ENCODE measurements around the gene STT3B.

STT3B gene

DNA sequence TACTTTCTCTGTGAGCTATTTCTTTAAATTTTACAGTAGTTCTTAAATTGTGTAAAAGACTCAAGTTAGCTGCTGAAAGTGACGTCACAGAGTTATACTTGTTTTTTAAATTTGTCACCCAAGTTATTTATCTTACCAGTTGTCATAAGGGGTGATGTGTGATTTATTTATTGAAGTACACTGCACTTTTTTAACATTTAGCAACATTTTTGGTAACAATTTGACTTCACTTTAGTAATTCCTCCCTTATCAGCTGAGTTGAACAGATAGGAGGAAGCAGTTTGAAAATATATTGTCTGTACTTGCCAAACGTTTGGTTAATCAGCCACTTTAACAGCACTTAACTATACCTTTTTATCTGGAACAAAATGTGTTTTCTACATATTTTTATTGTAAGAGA lies 3.8 kb downstream of the STT3B start:
- Histone ChIP-seq H3K27ac (ENCODE audit: extremely low read depth, low read depth, low read length) (no peak overlapping the region), H3K36me3 (ENCODE audit: control insufficient read depth in 2 of 2, insufficient read depth in 1 of 2, low read length in 2 of 2) (no peaks in the 10 kb centered on the region), H3K4me3 (ENCODE audit: low read depth, low read length) (no peak overlapping the region), H3K4me1 (ENCODE audit: control insufficient read depth, insufficient read depth, low read length) (no peaks in the 10 kb centered on the region), H3K9me3 (ENCODE audit: control insufficient read depth, insufficient read depth, low read depth, low read length) (no peaks in the 10 kb centered on the region)
- ChIA-PET POLR2A (no interaction called here), CTCF (interaction anchor here (0.7 to 1.3 kb wide), 2 partner anchors 13 to 828 kb away, joined by 3 read pairs; no protein-coding TSS in a partner anchor)
- TF ChIP-seq, protein P1, sequence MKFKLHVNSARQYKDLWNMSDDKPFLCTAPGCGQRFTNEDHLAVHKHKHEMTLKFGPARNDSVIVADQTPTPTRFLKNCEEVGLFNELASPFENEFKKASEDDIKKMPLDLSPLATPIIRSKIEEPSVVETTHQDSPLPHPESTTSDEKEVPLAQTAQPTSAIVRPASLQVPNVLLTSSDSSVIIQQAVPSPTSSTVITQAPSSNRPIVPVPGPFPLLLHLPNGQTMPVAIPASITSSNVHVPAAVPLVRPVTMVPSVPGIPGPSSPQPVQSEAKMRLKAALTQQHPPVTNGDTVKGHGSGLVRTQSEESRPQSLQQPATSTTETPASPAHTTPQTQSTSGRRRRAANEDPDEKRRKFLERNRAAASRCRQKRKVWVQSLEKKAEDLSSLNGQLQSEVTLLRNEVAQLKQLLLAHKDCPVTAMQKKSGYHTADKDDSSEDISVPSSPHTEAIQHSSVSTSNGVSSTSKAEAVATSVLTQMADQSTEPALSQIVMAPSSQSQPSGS (tag by site-specific recombination; IDR thresholded peaks at IDR 0.05; ENCODE audit: low read depth), result 0 out of 2 replicates have a peak, but pooled peaks have one; percentile 14
- TF ChIP-seq, protein P2, sequence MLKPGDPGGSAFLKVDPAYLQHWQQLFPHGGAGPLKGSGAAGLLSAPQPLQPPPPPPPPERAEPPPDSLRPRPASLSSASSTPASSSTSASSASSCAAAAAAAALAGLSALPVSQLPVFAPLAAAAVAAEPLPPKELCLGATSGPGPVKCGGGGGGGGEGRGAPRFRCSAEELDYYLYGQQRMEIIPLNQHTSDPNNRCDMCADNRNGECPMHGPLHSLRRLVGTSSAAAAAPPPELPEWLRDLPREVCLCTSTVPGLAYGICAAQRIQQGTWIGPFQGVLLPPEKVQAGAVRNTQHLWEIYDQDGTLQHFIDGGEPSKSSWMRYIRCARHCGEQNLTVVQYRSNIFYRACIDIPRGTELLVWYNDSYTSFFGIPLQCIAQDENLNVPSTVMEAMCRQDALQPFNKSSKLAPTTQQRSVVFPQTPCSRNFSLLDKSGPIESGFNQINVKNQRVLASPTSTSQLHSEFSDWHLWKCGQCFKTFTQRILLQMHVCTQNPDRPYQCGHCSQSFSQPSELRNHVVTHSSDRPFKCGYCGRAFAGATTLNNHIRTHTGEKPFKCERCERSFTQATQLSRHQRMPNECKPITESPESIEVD (tag by site-specific recombination; IDR thresholded peaks at IDR 0.05), result peak; percentile 48
- TF ChIP-seq ZNF350 (tag by site-specific recombination; IDR thresholded peaks at IDR 0.05) (no peak), ZNF629 (tag by site-specific recombination; IDR thresholded peaks at IDR 0.05) (0 out of 2 replicates have a peak, but pooled peaks have one; percentile 21)

DNA sequence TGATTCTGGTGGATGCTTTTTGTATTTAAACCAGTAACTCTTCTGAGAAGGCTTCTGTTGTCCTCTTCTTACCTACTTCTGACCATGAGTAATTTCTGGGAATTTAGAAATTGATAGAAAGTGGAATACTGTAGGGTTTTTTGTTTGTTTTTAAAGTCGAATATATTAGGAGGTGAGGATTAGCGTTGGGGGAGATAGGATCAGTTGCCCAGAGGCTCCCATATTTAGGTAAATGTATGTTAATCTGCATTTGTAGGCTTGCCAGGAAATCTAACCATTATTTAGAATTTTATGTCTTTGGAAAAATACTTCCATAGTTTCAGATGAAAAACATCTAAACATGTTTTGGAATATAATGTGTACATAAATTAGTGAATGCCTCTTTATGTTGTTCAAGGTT lies 6.1 kb downstream of the STT3B start:
- POLR2A ChIA-PET, result no interaction called here
- H3K9me3 ChIP-seq (ENCODE audit: control insufficient read depth, insufficient read depth, low read depth, low read length), result no peaks in the 10 kb centered on the region
- CTCF ChIA-PET, result no interaction called here
- H3K27ac ChIP-seq (ENCODE audit: extremely low read depth, low read depth, low read length), result no peak overlapping the region
- no peaks in the 10 kb centered on the region for H3K36me3 ChIP-seq (ENCODE audit: control insufficient read depth in 2 of 2, insufficient read depth in 1 of 2, low read length in 2 of 2)
- H3K4me1 ChIP-seq (ENCODE audit: control insufficient read depth, insufficient read depth, low read length), result no peaks in the 10 kb centered on the region
- H3K4me3 ChIP-seq (ENCODE audit: low read depth, low read length), result no peak overlapping the region
- TF ChIP-seq ZNF544 (tag by site-specific recombination; IDR thresholded peaks at IDR 0.05), result no peak

DNA sequence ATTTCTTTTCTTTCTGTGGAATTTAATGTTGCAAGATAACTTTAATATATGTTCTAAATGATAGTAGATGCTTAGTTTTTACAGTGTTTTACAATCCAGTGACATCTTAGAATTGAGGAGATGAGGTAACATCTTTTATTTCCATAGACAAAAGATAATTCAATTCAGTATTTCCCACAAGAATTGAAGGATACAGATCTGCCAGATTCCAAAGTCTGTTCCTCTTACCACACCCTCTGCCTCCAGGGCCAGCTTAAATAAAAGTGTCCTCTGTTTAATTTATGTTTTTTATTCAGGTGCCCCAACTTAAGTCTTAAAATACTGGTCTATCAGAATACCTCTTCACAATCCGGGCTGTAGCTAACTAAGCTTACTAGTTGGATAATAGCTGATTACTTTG lies 6.5 kb downstream of the STT3B start:
- Histone ChIP-seq H3K9me3 (ENCODE audit: control insufficient read depth, insufficient read depth, low read depth, low read length) (no peaks in the 10 kb centered on the region), H3K4me3 (ENCODE audit: low read depth, low read length) (no peak overlapping the region), H3K36me3 (ENCODE audit: control insufficient read depth in 2 of 2, insufficient read depth in 1 of 2, low read length in 2 of 2) (no peaks in the 10 kb centered on the region), H3K27ac (ENCODE audit: extremely low read depth, low read depth, low read length) (no peak overlapping the region), H3K4me1 (ENCODE audit: control insufficient read depth, insufficient read depth, low read length) (no peaks in the 10 kb centered on the region)
- ChIA-PET POLR2A (no interaction called here), CTCF (interaction anchor here (0.6 to 0.8 kb wide), 2 partner anchors 11 to 23 kb away, joined by 3 to 4 read pairs; no protein-coding TSS in a partner anchor)
- TF ChIP-seq ZBTB7A (tag by site-specific recombination; IDR thresholded peaks at IDR 0.05; ENCODE audit: low read depth) (no peak), ZNF768 (tag by site-specific recombination; IDR thresholded peaks at IDR 0.05) (no peak), ZNF623 (tag by site-specific recombination; IDR thresholded peaks at IDR 0.05) (no peak), ZNF202 (tag by site-specific recombination; IDR thresholded peaks at IDR 0.05; ENCODE audit: borderline replicate concordance) (no peak), ZNF37A (tag by site-specific recombination; IDR thresholded peaks at IDR 0.05) (no peak)

DNA sequence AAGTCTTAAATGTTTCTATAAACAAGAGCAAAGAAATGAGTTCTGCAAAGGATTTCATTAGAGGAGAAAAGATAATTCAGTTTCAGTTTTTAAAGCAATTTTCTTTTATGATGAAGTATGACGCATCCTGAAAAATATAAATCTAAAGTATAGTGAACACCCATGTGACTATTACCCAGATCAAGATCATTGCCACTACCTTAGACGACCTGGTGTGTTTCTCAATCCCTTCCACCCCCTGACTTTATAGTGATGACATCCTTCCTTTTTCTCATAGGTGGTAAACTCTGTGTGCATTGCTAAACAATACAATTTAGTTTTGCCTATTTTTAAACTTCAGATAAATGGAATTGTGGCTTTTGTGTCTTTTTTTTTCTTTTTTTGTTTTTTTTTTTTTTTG lies 8.4 kb downstream of the STT3B start:
- POLR2A ChIA-PET, result no interaction called here
- H3K4me3 ChIP-seq (ENCODE audit: low read depth, low read length), result no peak overlapping the region
- no peaks in the 10 kb centered on the region for H3K36me3 ChIP-seq (ENCODE audit: control insufficient read depth in 2 of 2, insufficient read depth in 1 of 2, low read length in 2 of 2)
- no peak overlapping the region for H3K27ac ChIP-seq (ENCODE audit: extremely low read depth, low read depth, low read length)
- CTCF ChIA-PET, result no interaction called here
- no peaks in the 10 kb centered on the region for H3K9me3 ChIP-seq (ENCODE audit: control insufficient read depth, insufficient read depth, low read depth, low read length)
- H3K4me1 ChIP-seq (ENCODE audit: control insufficient read depth, insufficient read depth, low read length), result peaks cover 7% of the 10 kb centered on the region
- TF ChIP-seq, protein P3, sequence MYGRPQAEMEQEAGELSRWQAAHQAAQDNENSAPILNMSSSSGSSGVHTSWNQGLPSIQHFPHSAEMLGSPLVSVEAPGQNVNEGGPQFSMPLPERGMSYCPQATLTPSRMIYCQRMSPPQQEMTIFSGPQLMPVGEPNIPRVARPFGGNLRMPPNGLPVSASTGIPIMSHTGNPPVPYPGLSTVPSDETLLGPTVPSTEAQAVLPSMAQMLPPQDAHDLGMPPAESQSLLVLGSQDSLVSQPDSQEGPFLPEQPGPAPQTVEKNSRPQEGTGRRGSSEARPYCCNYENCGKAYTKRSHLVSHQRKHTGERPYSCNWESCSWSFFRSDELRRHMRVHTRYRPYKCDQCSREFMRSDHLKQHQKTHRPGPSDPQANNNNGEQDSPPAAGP (tag by site-specific recombination; IDR thresholded peaks at IDR 0.05), result no peak
- TF ChIP-seq, protein P4, sequence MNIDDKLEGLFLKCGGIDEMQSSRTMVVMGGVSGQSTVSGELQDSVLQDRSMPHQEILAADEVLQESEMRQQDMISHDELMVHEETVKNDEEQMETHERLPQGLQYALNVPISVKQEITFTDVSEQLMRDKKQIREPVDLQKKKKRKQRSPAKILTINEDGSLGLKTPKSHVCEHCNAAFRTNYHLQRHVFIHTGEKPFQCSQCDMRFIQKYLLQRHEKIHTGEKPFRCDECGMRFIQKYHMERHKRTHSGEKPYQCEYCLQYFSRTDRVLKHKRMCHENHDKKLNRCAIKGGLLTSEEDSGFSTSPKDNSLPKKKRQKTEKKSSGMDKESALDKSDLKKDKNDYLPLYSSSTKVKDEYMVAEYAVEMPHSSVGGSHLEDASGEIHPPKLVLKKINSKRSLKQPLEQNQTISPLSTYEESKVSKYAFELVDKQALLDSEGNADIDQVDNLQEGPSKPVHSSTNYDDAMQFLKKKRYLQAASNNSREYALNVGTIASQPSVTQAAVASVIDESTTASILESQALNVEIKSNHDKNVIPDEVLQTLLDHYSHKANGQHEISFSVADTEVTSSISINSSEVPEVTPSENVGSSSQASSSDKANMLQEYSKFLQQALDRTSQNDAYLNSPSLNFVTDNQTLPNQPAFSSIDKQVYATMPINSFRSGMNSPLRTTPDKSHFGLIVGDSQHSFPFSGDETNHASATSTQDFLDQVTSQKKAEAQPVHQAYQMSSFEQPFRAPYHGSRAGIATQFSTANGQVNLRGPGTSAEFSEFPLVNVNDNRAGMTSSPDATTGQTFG (tag by site-specific recombination; IDR thresholded peaks at IDR 0.05; ENCODE audit: borderline replicate concordance), result no peak
- TF ChIP-seq, protein P5, sequence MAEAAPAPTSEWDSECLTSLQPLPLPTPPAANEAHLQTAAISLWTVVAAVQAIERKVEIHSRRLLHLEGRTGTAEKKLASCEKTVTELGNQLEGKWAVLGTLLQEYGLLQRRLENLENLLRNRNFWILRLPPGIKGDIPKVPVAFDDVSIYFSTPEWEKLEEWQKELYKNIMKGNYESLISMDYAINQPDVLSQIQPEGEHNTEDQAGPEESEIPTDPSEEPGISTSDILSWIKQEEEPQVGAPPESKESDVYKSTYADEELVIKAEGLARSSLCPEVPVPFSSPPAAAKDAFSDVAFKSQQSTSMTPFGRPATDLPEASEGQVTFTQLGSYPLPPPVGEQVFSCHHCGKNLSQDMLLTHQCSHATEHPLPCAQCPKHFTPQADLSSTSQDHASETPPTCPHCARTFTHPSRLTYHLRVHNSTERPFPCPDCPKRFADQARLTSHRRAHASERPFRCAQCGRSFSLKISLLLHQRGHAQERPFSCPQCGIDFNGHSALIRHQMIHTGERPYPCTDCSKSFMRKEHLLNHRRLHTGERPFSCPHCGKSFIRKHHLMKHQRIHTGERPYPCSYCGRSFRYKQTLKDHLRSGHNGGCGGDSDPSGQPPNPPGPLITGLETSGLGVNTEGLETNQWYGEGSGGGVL (tag by site-specific recombination; IDR thresholded peaks at IDR 0.05), result no peak
- TF ChIP-seq, protein P6, sequence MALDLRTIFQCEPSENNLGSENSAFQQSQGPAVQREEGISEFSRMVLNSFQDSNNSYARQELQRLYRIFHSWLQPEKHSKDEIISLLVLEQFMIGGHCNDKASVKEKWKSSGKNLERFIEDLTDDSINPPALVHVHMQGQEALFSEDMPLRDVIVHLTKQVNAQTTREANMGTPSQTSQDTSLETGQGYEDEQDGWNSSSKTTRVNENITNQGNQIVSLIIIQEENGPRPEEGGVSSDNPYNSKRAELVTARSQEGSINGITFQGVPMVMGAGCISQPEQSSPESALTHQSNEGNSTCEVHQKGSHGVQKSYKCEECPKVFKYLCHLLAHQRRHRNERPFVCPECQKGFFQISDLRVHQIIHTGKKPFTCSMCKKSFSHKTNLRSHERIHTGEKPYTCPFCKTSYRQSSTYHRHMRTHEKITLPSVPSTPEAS (tag by site-specific recombination; IDR thresholded peaks at IDR 0.05), result no peak
- TF ChIP-seq ZNF211 (tag by site-specific recombination; IDR thresholded peaks at IDR 0.05; ENCODE audit: low read depth) (no peak), ZNF221 (tag by site-specific recombination; IDR thresholded peaks at IDR 0.05; ENCODE audit: borderline replicate concordance) (no peak), ZNF202 (tag by site-specific recombination; IDR thresholded peaks at IDR 0.05; ENCODE audit: borderline replicate concordance) (no peak), ZNF548 (tag by site-specific recombination; IDR thresholded peaks at IDR 0.05) (no peak), ZNF776 (tag by site-specific recombination; IDR thresholded peaks at IDR 0.05; ENCODE audit: borderline replicate concordance) (no peak)

Measured in HEK293 (cell line).